Caco-2 (cell line): ENCODE results near the gene MYO7A. TPM values are rescaled to one million over a fixed set of nuclear protein-coding genes. Genes with fewer than 3 reads are reported as not detected.

Experiments used
- BruUV-seq: library from RNA; stranded (reverse); fragments of 400-500 nt; replicated peaks from 2 replicates; lab custom pipeline; 2021; lab: Mats Ljungman, UMichigan
- CTCF ChIA-PET: fragments of 300-600 bp; sonication (Branson Sonifier 250); formaldehyde crosslinking; loops from one replicate; lab custom pipeline; 2022; ENCODE audit warnings: antibody characterized with exemption; lab: Charles Lee
- POLR2A ChIA-PET: fragments of 300-600 bp; sonication (Branson Sonifier 250); formaldehyde crosslinking; loops from one replicate; lab custom pipeline; 2022; ENCODE audit warnings: antibody characterized with exemption; lab: Charles Lee
- DNase-seq, 2 experiments: peaks; one replicate each; pipeline versions ENCODE4 v3.0.0 to v3.0.0-alpha.2; 2020 to 2022
- H3K27me3 ChIP-seq: replicated peaks from 2 replicates; pipeline ENCODE4 v1.6.0; 2011; ENCODE audit warnings: low read length; ENCODE audit not compliant: control insufficient read depth, insufficient read depth
- H3K36me3 ChIP-seq: 2 replicates; pipeline ENCODE4 v1.5.1; 2011; ENCODE audit warnings: low read length; ENCODE audit not compliant: control insufficient read depth, insufficient read depth
- H3K4me1 ChIP-seq: fragments of 250-450 bp; sonication (Bioruptor Pico); 2 replicates; pipeline ENCODE4 v1.5.1; 2020; ENCODE audit warnings: mild to moderate bottlenecking
- H3K4me3 ChIP-seq: 2 replicates; pipeline ENCODE4 v1.5.1; 2011; ENCODE audit warnings: low read depth, mild to moderate bottlenecking, control low read depth, low read length
- H3K9me3 ChIP-seq: fragments of 250-450 bp; sonication (Bioruptor Pico); 2 replicates; pipeline ENCODE4 v1.5.1; 2020; ENCODE audit warnings: mild to moderate bottlenecking, moderate library complexity
- H3K27ac Mint-ChIP-seq: one replicate; pipeline ENCODE4 v1.8.0; 2022; ENCODE audit warnings: mixed read lengths; ENCODE audit not compliant: unreplicated experiment
- H3K27me3 Mint-ChIP-seq: one replicate; pipeline ENCODE4 v1.8.0; 2022; ENCODE audit warnings: mixed read lengths; ENCODE audit not compliant: insufficient read depth, unreplicated experiment
- H3K36me3 Mint-ChIP-seq: one replicate; pipeline ENCODE4 v1.8.0; 2022; ENCODE audit warnings: mild to moderate bottlenecking, mixed read lengths; ENCODE audit not compliant: insufficient read depth, unreplicated experiment
- H3K4me1 Mint-ChIP-seq: one replicate; pipeline ENCODE4 v1.8.0; 2022; ENCODE audit warnings: low read depth, mixed read lengths; ENCODE audit not compliant: unreplicated experiment
- H3K4me3 Mint-ChIP-seq: one replicate; pipeline ENCODE4 v1.8.0; 2022; ENCODE audit warnings: mild to moderate bottlenecking, moderate library complexity, mixed read lengths; ENCODE audit not compliant: unreplicated experiment
- H3K9me3 Mint-ChIP-seq: one replicate; pipeline ENCODE4 v1.8.0; 2022; ENCODE audit warnings: mixed read lengths; ENCODE audit not compliant: unreplicated experiment
- intact Hi-C: fragments of 100-400 bp; cut with micrococcal nuclease; formaldehyde crosslinking; loops from one replicate; pipeline ENCODE4 v1.10.0; 2022; ENCODE audit not compliant: unreplicated experiment
- total RNA-seq: library from RNA; stranded (reverse); gene quantifications from 2 replicates; pipeline ENCODE4 v1.2.3, GENCODE V29; 2022
- TF ChIP-seq, protein P1 (sequence below), 2 experiments: fragments of 200-600 bp in 1 of 2; IDR thresholded peaks; 1 replicate in 1 of 2; 2 replicates in 1 of 2; pipeline versions ENCODE4 v1.5.1 to v1.8.0; 2011 to 2022; ENCODE audit warnings: antibody characterized with exemption in 1 of 2, control low read depth in 1 of 2, inconsistent platforms in 1 of 2, low read depth in 1 of 2, low read length in 1 of 2, mild to moderate bottlenecking in 1 of 2, moderate library complexity in 1 of 2; ENCODE audit not compliant: insufficient read depth in 1 of 2, severe bottlenecking in 1 of 2, unreplicated experiment in 1 of 2

MYO7A gene
- total RNA-seq, 1 experiment from 2014 or later, result 8.9 TPM

DNA sequence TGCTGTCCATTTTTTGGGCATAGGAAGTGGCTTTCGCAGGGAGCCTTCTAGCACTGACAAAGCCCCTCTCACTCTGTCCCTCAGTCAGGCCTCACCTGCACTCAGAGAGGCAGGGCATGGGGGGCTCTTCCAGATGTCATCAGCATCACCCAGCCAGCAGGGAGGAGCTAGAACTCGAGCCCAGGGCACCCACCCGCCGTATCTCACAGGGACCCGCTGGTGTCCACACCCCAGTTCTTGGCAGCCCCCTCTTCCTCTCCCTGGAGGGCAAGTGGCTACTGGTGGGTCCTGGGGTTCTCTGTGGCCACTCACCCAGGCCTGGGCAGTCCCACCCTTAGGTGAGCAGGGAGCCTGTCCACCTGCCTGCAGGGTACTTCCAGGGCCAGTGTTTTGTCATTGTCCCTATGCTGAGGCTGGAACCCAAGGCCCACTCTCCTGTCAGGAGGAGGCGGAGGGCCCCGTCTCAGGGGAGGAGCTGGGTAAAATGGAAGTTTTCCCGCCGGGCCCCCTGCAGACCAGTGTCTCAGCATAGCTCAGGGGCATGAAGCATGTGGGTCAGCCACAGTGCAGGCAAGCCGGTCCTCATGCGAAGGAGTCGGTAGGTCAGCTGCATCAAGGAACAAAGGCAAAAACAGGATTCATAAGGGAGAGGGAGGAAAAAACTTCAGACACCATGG is 21.8 kb downstream of the MYO7A start:
- Mint-ChIP-seq H3K4me1 (peaks cover 28% of the 10 kb centered on the region), H3K4me3 (no peak overlapping the region), H3K36me3 (no peaks in the 10 kb centered on the region), H3K9me3 (no peaks in the 10 kb centered on the region), H3K27ac (no peak overlapping the region), H3K27me3 (no peaks in the 10 kb centered on the region)
- TF ChIP-seq, protein P1, sequence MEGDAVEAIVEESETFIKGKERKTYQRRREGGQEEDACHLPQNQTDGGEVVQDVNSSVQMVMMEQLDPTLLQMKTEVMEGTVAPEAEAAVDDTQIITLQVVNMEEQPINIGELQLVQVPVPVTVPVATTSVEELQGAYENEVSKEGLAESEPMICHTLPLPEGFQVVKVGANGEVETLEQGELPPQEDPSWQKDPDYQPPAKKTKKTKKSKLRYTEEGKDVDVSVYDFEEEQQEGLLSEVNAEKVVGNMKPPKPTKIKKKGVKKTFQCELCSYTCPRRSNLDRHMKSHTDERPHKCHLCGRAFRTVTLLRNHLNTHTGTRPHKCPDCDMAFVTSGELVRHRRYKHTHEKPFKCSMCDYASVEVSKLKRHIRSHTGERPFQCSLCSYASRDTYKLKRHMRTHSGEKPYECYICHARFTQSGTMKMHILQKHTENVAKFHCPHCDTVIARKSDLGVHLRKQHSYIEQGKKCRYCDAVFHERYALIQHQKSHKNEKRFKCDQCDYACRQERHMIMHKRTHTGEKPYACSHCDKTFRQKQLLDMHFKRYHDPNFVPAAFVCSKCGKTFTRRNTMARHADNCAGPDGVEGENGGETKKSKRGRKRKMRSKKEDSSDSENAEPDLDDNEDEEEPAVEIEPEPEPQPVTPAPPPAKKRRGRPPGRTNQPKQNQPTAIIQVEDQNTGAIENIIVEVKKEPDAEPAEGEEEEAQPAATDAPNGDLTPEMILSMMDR (IDR thresholded peaks at IDR 0.05; ENCODE audit: insufficient read depth in 1 of 2, low read depth in 1 of 2, low read length in 1 of 2, severe bottlenecking in 1 of 2, unreplicated experiment in 1 of 2), result no peak
- no TSS peak for BruUV-seq
- CTCF ChIA-PET, result interaction anchor here (1.1 kb wide), 1 partner anchor 21 kb away, joined by 3 read pairs; no protein-coding TSS in a partner anchor
- no peaks in the 10 kb centered on the region for H3K36me3 ChIP-seq
- H3K27me3 ChIP-seq, result no peaks in the 10 kb centered on the region
- H3K4me1 ChIP-seq, result peaks cover 24% of the 10 kb centered on the region
- POLR2A ChIA-PET, result no interaction called here
- no peaks in the 10 kb centered on the region for H3K9me3 ChIP-seq
- intact Hi-C loops, result no loop called here
- H3K4me3 ChIP-seq, result no peak overlapping the region
- no peak for DNase-seq

- ChIA-PET POLR2A (no interaction called here), CTCF (interaction anchor here (1.1 kb wide), 1 partner anchor 22 kb away, joined by 3 read pairs; no protein-coding TSS in a partner anchor)
- BruUV-seq, result no TSS peak
- H3K4me1 ChIP-seq, result peaks cover 15% of the 10 kb centered on the region
- intact Hi-C loops, result no loop called here
- Mint-ChIP-seq H3K4me1 (peaks cover 20% of the 10 kb centered on the region), H3K27ac (no peak overlapping the region), H3K27me3 (no peaks in the 10 kb centered on the region), H3K9me3 (no peaks in the 10 kb centered on the region), H3K36me3 (no peaks in the 10 kb centered on the region), H3K4me3 (no peak overlapping the region)
- TF ChIP-seq, protein P1 (IDR thresholded peaks at IDR 0.05; ENCODE audit: insufficient read depth in 1 of 2, low read depth in 1 of 2, low read length in 1 of 2, severe bottlenecking in 1 of 2, unreplicated experiment in 1 of 2), result no peak
- DNase-seq, result no peak
- H3K9me3 ChIP-seq, result no peaks in the 10 kb centered on the region
- H3K36me3 ChIP-seq, result no peaks in the 10 kb centered on the region
- H3K27me3 ChIP-seq, result no peaks in the 10 kb centered on the region
- H3K4me3 ChIP-seq, result no peak overlapping the region
Observed at GRCh38 chr11:77150836-77151235, 22.8 kb downstream of the MYO7A start.

DNA sequence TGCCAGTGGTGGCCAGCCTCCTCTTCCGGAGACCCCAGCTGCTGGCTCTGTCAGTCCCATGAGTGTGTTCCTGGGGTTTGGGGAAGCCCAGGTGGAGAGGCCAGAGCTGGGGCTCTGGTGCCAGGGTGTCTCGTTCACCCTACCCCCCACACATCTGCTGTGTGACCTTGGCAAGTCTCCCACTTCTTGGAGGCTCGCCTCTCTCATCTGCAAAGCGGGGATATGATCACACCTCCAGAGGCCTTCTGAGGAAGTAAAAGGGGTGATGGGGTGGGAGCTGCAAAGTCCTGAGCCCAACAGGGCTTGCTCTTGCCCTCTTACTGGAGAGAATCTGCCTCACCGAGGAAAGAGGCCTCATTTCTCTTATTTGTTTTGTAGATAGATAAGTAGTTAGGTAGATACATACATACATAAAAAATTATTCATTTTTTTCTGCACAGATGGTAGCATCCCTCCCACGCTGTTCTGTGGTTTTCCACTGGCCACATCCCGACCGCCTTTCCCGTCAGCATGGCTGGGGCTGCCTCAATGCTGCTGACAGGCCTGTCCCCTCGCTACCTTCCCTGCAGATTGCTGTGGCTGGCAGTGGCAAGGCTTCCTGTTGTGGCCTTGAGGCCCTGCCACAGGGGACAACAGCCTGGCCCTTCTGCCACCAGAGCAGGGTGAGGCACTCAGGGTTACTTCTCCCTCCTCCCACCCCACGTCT is 23.9 kb downstream of the MYO7A start:
- no peaks in the 10 kb centered on the region for H3K27me3 ChIP-seq
- H3K36me3 ChIP-seq, result no peaks in the 10 kb centered on the region
- Mint-ChIP-seq H3K4me1 (peaks cover 14% of the 10 kb centered on the region), H3K9me3 (no peaks in the 10 kb centered on the region), H3K4me3 (no peak overlapping the region), H3K27ac (no peak overlapping the region), H3K36me3 (no peaks in the 10 kb centered on the region), H3K27me3 (no peaks in the 10 kb centered on the region)
- CTCF ChIA-PET, result no interaction called here
- TF ChIP-seq, protein P1 (IDR thresholded peaks at IDR 0.05; ENCODE audit: insufficient read depth in 1 of 2, low read depth in 1 of 2, low read length in 1 of 2, severe bottlenecking in 1 of 2, unreplicated experiment in 1 of 2), result no peak
- no TSS peak for BruUV-seq
- H3K4me3 ChIP-seq, result no peak overlapping the region
- no peak for DNase-seq
- no peaks in the 10 kb centered on the region for H3K9me3 ChIP-seq
- intact Hi-C loops, result no loop called here
- POLR2A ChIA-PET, result no interaction called here
- peaks cover 11% of the 10 kb centered on the region; the same call in 1 of the 2 replicates for H3K4me1 ChIP-seq
